Osteocyte (in vitro differentiated cells): ENCODE measurements around the gene PTTG1IP2. TPM values are rescaled to one million over a fixed set of nuclear protein-coding genes. Genes with fewer than 3 reads are reported as not detected.

Experiments used
- DNase-seq: peaks from one replicate; pipeline ENCODE4 v3.0.0; 2021; ENCODE audit warnings: mixed read lengths; ENCODE audit not compliant: unreplicated experiment; ENCODE audit errors: extremely low spot score
- H3K27ac Mint-ChIP-seq: one replicate; pipeline ENCODE4 v1.8.0; 2021; ENCODE audit warnings: mild to moderate bottlenecking, mixed read lengths; ENCODE audit not compliant: unreplicated experiment
- H3K27me3 Mint-ChIP-seq: one replicate; pipeline ENCODE4 v1.8.0; 2021; ENCODE audit warnings: mixed read lengths; ENCODE audit not compliant: unreplicated experiment
- H3K36me3 Mint-ChIP-seq: one replicate; pipeline ENCODE4 v1.8.0; 2021; ENCODE audit warnings: mixed read lengths; ENCODE audit not compliant: unreplicated experiment
- H3K4me1 Mint-ChIP-seq: one replicate; pipeline ENCODE4 v1.8.0; 2021; ENCODE audit warnings: mixed read lengths; ENCODE audit not compliant: unreplicated experiment
- H3K4me3 Mint-ChIP-seq: one replicate; pipeline ENCODE4 v1.8.0; 2021; ENCODE audit warnings: mild to moderate bottlenecking, moderate library complexity, mixed read lengths; ENCODE audit not compliant: unreplicated experiment
- H3K9me3 Mint-ChIP-seq: one replicate; pipeline ENCODE4 v1.8.0; 2021; ENCODE audit warnings: mixed read lengths; ENCODE audit not compliant: unreplicated experiment
- total RNA-seq: library from RNA; stranded (reverse); gene quantifications from 2 replicates; pipeline ENCODE4 v1.2.1, GENCODE V29; 2021
- TF ChIP-seq, protein P1 (sequence below): fragments of 200-600 bp; sonication (generic); IDR thresholded peaks from 2 replicates; pipeline ENCODE4 v1.5.0; 2021; ENCODE audit warnings: antibody characterized with exemption, mild to moderate bottlenecking, moderate library complexity

PTTG1IP2 gene
- total RNA-seq, 1 donor from 2014 or later = not detected

DNA sequence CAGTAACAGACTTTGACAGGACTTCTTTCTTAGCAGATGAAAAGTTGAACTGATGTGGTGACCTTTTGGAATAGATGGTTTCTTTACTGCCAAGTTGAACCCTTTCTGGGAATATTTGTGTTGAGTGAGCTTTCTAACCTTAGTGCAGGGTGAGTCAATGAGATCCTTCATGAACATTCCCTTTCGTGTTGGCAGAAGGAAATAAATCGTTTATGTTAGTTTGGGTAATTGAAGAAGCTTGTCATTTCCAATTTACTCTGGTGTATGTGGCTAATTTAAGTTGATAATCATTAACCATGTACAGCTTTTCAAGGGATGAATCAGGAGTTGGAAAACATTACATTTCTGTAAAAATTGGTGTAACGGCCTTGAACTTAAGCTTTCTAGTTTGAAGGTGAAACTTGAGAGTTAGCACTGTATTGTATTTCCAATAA, 43.4 kb downstream of the PTTG1IP2 start:
- peak overlapping the region; percentile 63 for H3K27ac Mint-ChIP-seq

DNA sequence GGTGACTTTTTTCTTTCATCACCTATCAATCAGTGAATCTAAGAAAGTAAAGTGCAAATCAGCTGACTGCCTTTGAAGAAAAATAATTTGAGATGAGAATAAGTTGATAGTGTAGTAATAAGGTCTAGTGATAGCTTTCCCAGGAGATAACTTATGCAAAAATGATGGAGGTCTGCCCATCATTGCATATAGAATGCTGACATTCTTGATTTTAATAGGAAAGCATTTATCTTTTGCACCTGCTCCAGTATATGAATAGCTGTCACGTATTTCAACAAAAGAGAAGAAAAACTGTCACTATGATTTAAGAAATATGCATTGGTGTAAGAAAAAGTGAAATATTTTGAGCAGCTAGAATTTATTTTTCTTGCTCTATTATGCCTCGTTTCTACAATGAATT, 46.8 kb downstream of the PTTG1IP2 start:
- Mint-ChIP-seq H3K4me3 (no peak overlapping the region), H3K9me3 (no peaks in the 10 kb centered on the region), H3K27ac (no peak overlapping the region), H3K27me3 (no peaks in the 10 kb centered on the region), H3K36me3 (no peaks in the 10 kb centered on the region), H3K4me1 (peaks cover 43% of the 10 kb centered on the region)
- TF ChIP-seq, protein P1, sequence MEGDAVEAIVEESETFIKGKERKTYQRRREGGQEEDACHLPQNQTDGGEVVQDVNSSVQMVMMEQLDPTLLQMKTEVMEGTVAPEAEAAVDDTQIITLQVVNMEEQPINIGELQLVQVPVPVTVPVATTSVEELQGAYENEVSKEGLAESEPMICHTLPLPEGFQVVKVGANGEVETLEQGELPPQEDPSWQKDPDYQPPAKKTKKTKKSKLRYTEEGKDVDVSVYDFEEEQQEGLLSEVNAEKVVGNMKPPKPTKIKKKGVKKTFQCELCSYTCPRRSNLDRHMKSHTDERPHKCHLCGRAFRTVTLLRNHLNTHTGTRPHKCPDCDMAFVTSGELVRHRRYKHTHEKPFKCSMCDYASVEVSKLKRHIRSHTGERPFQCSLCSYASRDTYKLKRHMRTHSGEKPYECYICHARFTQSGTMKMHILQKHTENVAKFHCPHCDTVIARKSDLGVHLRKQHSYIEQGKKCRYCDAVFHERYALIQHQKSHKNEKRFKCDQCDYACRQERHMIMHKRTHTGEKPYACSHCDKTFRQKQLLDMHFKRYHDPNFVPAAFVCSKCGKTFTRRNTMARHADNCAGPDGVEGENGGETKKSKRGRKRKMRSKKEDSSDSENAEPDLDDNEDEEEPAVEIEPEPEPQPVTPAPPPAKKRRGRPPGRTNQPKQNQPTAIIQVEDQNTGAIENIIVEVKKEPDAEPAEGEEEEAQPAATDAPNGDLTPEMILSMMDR = no peak
- DNase-seq = no peak

More for the DNA sequence above, 43.4 kb downstream of the PTTG1IP2 start:
- Mint-ChIP-seq H3K36me3 (no peaks in the 10 kb centered on the region), H3K9me3 (no peaks in the 10 kb centered on the region), H3K4me1 (peaks cover 22% of the 10 kb centered on the region), H3K27me3 (peaks cover 8% of the 10 kb centered on the region), H3K4me3 (no peak overlapping the region)
- DNase-seq = no peak
- TF ChIP-seq, protein P1 = no peak

DNA sequence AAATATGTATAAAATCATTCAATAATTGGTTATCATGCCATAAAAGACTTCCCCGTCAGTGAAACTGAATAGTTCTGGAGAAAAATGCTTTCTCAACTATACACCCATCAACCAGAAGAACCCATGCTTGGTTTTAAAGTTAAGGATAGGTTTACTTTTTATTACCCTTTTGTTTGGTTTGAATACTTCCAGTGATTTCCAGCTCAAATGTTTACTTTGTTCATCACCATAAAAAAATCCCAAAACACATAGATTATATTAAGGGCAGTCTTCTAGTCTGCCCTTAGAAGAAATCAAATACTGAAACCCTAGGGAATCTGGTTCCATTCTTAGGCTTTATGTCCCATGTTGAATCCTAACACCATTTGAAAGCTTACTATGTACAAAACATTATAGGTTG, 49.2 kb downstream of the PTTG1IP2 start:
- no peaks in the 10 kb centered on the region for H3K36me3 Mint-ChIP-seq
- H3K4me1 Mint-ChIP-seq = peaks cover 25% of the 10 kb centered on the region
- no peak overlapping the region for H3K4me3 Mint-ChIP-seq
- DNase-seq = no peak
- no peak overlapping the region for H3K27ac Mint-ChIP-seq
- TF ChIP-seq, protein P1 = no peak
- H3K9me3 Mint-ChIP-seq = no peaks in the 10 kb centered on the region
- H3K27me3 Mint-ChIP-seq = no peaks in the 10 kb centered on the region

DNA sequence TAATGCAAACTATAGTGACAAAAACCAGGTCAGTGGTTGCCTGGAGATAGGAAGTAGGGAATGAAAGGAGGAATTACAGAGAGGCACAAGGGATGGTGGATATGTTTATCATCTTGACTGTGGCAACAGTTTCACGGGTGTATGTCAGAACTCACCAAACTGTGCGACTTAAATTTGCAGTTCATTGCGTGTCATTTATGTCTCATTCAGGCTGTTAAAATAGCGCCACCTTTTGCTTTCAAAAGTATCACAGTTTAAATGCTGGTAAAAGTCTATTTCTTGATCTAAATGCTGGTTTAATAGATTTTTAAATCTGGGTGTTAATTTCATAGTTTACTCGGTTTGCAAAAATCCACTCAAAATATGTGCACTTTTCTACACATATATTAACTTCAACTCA, 51.0 kb downstream of the PTTG1IP2 start:
- H3K4me3 Mint-ChIP-seq = no peak overlapping the region
- peaks cover 25% of the 10 kb centered on the region for H3K4me1 Mint-ChIP-seq
- H3K27me3 Mint-ChIP-seq = no peaks in the 10 kb centered on the region
- no peaks in the 10 kb centered on the region for H3K9me3 Mint-ChIP-seq
- no peaks in the 10 kb centered on the region for H3K36me3 Mint-ChIP-seq
- DNase-seq = no peak
- no peak overlapping the region for H3K27ac Mint-ChIP-seq
- TF ChIP-seq, protein P1 = peak; percentile 43

DNA sequence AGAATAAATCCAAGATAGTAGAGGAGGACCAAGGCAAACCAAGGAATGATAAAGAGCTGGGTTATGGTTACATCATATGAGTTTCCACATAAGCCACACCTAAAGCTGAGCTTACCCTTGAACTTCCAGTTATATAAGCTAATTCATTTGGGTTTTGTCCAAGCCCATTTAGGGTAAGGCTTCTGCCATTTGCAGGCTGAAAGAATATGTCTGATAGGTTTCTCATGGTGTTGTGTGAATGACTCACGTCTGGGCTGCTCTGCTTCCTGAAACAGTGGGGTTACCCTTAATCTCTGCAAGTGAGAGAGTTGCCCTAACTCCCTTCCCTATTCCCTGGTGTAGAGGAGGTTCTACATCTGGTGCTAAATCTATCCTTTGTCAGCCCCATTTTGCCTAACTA, 60.8 kb downstream of the PTTG1IP2 start:
- DNase-seq = no peak
- Mint-ChIP-seq H3K27me3 (peaks cover 2% of the 10 kb centered on the region), H3K4me1 (peaks cover 3% of the 10 kb centered on the region), H3K9me3 (peaks cover 4% of the 10 kb centered on the region), H3K4me3 (no peak overlapping the region), H3K27ac (no peak overlapping the region), H3K36me3 (no peaks in the 10 kb centered on the region)
- TF ChIP-seq, protein P1 = no peak
